NK-92 treated with Interleukin-12 subunit alpha and Interleukin-12 subunit beta, amount 100 ng/mL, for 24 hours (cell line): ENCODE measurements around the gene HELQ.
"Not testable (repeated sequence)": the region's sequence is repeated elsewhere in the genome, so short reads cannot be mapped to it uniquely, and the experiment has no call there.

Source experiments
- DNase-seq: peaks from one replicate; lab custom pipeline; 2025; lab: John Stamatoyannopoulos, UW

Gene HELQ

DNA sequence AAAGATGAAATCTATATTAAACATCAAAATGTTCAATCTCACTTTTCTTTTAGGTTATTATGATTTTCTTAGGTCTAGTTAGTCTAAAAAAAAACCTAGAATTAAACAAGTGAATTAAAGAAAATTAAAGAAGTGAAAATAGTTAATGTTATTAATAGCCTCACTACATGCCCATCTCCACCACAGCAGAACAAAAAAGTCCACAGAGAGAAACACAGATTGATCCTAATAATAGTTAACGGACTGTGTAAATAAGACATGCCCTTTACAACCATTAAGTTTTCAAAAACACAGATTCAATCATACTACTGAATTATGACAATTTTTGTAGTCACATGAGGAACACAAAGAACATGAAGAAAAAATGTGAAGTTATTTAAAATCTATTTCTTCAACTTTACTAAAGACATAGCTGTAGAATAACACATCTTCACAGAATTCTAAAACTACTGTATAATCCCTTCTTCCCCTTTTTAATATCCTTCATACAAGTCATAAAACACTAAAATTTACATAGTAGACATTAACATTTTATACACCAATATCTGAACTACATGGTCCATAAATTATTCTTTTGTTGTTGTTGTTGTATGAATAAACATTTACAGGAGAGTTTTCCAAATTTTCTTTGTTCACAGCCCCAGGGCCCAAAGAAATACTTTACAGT lies 15.3 kb downstream of the HELQ start:
- no peak for DNase-seq

DNA sequence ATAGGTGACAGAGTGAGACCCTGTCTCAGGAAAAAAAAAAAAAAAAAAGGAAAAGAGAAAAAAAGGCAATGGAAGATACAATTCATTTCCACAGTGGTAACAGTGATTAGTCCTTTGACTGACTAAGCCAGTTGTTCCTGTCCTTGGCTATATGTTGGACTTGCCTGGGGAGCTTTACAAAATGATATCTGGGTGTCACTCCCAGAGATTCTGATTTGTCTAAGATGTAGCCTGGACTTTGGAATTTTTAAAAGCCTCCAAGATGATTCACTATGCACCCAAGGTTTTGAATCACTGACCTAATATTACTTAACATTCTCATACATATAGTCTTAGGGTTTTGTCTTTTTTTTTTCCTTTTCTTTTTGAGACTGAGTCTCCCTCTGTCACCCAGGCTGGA lies 16.9 kb downstream of the HELQ start:
- no peak for DNase-seq

DNA sequence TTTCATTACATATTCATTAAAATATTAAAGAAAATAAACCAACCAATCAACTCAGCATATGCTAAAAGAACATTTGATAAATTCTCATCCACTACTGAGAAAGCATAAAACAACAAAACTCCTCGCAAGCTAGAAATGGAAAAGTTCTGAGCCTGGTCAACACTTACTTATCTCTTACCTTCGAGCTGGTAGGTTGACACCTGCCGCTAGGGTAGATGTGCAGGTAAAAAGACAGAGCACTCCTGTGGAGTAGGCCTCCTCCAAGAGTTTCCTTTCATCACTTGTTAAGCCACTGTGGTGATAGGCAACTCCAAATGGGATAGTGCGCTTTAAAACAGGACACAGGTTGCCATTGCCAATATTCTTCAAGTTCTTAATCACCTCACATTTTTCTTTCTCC lies 18.9 kb downstream of the HELQ start:
- DNase-seq, result no peak

DNA sequence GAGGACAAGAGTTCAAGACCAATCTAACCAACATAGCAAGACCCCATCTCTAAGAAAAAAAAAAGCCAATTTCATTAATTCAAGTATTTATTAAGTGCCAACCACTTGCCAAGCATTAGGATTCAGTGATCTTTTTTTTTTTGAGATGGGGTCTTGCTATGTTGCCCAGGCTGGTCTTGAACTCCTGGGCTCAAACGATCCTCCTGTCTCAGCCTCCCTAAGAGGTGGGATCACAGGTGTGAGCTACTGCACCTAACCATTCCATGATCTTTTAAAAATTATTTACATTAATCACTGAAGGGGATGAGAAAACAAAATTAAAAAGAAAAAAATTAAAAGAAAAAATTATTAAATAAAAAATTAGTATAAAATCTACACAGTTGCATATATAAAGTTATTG lies 24.4 kb downstream of the HELQ start:
- no peak for DNase-seq

DNA sequence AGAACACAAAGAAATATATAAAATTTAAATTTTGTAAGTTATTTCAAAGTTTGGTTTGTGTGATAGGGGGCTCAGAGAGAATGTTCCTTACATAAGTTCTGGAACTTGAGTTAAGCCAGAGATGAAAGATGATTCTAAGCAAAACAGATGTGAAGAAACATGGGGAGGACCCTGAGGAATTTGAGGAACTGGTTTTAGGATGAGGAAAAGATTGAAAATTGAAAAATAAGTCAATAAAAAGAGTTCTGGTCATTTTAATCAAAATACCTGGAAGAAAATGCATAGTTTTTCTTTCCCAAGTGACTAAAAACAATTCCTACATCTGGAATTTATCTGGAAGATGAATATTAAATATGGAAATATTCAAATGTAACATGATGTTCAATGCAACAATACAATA lies 37.4 kb downstream of the HELQ start:
- no peak for DNase-seq

DNA sequence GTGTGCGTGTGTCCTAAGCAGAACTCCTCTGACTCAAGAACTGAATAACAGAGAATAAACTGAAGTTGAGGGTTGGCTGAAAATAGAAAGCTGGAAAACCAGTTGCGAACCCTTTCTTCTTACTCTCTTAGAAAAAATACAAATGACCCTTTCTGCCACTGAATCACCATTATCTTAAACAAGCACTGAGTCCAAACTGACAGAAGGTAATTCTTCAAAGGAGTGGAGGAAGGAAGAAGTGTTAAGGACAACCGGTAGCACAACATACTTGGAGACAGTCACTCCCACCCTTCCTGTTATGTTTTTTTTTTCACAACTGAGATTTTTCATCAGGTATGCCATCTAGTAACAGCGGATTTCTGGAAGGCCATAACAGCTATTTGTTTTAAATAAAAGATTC lies 38.1 kb downstream of the HELQ start:
- no peak for DNase-seq

DNA sequence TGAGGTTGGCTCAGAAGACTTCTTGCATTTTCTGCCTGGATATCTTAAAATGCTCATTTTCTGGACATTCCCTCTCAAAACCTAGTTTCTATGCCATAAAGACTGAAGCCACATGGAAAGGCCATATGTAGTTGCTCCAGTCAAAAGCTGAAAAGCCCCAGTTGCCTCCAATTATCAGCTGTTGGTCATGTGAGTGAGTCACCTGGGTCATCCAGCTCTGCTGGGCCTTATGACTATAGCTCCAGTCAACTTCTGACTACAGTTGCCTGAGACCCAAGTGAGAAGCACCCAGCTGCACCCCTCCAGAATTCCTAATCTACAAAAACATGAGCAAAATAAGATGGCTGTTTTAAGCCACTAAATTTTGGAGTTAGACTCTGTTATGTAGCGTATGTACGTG lies 41.9 kb downstream of the HELQ start:
- DNase-seq, result no peak

DNA sequence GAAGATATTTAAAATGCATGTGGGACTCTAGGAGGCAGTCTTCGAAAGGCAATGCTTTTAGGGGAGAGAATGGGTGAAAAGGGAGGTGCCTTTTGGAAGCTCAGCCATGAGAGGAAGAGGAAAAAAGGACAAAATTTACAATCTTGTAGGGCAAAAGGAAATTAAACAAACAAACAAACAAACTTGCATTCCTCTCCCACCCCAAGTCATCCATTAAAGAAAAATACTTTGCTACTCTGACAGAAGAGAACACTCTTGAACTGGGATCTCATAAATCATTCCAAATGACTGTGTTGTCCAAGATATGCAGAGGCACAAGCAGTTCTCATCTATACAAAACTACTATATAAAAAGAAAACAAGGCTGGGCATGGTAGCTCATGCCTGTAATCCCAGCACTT lies 46.7 kb downstream of the HELQ start:
- no peak for DNase-seq

DNA sequence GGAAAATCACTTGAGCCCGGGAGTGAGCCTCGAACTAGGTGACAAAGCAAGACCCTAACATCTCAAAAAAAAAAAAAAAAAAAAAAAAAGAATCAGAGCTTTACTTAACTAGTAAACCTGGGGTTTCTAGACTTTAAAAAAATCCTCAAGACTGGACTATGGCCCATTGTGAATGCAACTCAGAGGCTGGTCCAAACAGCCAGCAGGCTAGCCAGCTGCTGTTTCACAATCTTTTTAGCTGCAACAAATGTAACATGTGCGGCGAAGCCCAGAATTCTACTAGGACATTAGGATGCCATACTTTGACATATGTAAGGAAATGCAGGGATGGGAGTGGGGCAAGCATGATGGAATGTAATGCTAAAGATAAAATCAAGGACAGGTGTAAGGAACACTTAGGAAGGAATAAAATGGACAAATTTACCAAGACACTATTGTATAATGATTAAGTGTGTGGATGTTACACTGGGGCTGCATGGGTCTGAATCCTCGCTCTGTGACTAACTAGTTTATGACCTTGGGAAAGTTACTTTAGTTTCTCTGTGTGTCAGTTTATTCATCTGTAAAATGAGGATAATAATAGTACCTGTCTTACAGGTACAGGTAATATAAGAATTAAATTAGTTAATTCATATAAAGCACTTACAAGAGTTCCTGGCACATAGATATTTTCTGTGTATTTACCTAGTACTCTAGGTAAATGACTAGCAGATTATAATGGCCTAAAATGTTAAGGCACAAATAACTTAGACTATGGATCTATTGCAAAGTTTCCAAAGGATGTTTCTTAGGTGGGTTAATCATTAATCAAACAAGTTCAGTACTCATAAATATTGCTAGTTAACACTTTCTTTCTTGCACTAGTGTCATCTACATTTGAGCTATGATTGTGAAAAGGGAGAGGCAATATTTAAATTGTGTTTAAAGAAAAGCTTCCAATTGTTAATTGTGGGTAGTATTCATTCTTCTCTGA lies 49.5 kb downstream of the HELQ start:
- DNase-seq, result no peak

DNA sequence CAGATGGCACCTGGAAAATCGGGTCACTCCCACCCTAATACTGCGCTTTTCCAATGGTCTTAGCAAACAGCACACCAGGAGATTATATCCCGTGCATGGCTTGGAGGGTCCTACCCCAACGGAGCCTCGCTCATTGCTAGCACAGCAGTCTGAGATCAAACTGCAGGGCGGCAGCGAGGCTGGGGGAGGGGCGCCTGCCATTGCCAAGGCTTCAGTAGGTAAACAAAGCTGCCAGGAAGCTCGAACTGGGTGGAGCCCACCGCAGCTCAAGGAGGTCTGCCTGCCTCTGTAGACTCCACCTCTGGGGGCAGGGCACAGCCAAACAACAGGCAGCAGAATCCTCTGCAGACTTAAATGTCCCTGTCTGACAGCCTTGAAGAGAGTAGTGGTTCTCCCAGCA lies 57.5 kb downstream of the HELQ start:
- DNase-seq, result not testable (repeated sequence)

DNA sequence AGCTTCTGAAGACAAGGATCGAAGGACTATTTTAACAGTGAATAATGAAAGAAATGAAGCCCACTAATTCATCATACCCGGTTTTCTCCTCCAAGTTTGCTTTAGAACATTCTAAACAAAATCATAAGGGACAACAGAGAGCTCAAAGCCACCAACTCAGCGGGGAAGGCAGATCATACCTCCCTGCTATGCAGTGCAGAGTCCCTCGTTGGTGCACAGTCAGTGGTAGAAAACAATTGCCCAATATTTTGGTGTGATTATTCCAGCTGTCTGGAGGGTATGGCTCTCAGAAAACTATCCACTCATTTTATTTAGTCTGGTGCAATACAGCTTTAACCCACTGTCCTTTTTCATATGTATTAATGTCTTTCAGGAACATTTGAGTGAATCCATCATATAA lies 61.7 kb downstream of the HELQ start:
- DNase-seq, result no peak

DNA sequence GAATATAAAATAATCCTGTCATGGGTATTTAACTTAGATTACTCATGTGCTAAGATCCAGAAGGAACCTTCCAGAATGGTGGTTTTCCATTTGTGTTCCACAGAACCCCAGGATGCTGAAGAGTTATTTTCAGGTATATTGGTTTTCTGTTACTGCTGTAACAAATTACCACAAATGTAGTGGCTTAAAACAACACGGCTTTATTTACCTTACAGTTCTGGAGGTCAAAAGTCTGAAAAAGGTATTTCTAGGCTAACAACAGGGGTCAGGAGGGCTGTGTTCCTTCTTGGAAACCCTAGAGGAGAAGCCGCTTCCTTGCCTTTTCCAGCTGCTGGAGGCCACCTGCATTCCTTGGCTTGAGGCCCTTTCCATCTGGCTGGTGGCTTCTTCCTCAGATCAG lies 63.1 kb downstream of the HELQ start:
- DNase-seq, result no peak

DNA sequence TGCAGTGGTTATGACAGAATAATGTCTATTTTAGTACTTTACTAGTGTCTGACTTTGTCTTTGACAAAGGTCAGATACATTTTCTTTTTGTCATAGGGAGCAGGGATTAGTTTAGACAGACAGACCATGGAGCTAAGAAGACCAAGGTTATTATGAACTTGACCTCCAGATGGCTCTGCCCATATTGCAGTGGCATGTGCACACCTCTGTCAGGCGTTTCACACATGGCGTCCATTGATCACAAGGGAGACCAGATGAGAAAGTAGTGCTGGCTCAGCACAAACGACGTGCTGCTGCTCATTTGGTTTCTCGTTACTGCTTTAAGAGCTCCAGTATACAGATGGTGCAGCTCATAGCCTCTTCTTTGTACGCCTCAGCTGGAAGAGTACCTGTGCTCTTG lies 64.7 kb downstream of the HELQ start:
- no peak for DNase-seq

DNA sequence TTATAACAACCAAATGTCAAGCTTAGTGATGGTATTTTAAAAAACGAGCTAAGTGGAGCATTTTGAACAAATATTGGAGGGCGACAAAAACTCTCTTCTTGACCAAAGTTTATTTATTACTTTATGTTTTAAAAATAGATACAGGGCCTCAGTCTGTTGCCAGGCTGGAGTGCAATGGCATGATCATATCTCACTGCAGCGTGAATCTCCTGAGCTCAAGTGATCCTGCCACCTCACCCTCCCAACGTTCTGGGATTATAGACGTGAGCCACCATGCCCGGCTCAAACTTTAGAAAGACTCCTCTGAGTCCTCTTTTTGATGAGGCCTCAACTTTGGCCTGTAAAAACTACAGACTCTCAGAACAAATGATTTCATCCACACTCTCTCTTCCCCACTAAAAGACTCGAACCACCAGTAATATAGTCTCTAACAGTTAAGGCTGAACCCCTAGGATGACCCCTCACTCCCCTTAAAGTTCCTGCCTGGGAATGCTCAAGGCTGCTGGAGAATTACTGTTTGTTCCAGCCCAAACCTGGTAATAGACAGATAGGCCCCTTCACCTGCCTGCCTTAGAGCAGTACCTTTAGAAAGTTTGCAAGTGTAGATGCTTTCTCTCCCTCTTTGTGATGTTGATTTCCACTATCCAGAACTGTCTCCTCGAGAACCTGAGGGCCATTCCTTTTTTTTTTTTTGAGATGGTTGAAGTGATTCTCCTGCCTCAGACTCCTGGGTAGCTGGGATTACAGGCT lies 65.7 kb downstream of the HELQ start:
- no peak for DNase-seq

DNA sequence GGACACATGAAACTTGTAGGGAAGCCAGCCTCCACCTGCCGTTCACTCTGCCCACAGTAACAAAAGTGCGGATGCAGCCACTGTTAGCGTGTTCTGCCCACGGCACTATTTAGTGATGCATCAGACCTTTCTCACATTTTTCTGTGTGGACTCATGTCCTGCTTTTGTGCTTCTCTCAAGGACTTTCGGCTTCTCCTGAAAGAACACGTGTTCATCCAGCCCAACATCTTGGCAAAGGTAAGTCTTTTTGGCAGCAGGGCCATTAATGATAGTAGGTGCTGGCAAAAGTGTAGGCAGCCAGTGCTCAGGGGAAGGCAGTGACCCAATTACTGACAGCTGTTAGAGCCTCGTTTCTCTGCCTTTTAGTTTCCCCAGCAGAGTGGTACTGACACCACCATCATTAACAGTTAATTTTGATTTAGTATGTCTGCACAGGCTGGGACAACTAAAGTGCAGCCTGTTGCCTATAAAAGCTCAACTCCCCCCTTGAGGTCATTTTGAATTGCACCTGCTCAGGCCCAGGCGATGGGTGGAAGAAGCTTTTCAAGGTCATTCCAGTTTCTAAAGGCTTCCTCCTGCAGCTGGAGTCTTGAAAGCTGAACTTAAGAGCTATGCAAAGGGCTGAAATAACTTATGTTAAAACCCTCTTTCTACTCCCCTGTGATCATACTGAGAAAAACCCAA lies 66.4 kb downstream of the HELQ start:
- no peak for DNase-seq

DNA sequence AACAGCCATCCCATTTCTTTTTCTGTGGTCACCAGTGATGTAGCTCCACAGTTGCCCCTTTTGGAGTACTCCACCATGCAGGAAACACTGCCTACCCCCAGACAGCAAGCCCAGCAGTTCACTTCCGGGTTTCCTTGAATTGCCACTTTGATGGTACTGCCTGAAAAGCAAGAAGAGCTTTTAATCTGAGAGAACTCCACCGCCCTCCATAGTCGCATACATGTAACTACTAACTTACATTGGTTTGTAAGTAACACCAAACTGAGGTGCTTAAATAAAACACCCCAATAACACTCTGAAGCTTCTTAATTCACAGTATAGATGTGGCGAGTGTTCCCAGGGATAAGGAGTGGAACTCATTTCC lies 67.3 kb downstream of the HELQ start:
- DNase-seq, result no peak

DNA sequence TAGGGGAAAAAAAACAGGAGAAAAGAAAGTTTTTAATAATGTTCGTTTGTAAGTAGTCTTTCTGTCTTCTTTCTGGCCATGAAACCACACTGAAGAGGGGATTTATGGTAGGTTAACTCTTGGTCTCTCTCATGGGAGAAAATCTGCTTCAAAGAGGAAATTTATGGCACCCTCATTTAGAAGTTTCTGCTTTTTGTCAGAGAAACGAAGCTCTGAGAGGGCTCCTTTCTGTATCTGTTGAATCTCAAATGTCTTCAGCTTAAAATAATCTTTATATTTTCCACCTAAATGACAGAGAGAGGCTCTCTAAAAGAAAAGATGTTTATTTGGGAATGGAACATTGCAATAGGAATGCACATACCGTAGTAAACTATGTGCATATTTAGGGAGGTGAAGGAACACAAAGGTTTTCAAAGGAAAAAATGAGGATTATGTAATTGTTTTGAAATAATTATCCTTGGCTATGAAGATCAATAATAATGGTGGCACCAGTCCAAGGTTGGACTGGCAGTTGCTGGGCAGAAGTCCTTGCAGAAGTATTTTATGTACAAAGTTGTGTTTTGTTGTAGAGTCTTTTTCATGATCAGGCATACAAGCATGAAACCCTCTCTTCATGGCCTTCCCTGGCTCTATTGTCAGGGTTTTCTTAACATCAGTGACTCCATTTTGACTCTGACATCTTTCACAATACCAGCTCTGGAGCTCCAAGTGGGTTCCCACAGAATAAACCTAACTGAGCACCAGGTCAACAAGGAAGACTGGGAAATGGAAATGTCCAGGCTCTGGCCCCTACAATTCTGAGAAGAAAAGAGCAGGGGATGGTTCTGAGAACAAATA lies 67.9 kb downstream of the HELQ start:
- DNase-seq, result no peak

DNA sequence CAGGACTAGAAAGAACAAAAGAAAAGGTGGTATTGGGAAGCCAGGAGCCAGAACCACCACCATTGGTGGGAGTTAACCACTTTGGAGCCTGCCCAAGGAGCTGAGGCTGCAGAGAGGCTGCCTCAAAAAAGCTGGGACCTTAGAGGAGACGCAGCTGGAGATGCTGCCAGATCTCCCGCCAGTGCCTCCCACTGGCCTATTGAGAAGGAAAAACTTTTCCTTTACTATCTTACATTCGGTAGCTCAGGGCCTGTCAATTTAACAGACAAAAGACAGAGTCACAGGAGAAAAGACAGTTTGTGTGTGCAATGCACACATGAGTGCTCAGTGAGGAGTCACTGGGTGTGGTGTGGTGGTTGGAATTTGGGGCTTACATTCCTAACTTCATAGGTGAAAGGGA lies 68.6 kb downstream of the HELQ start:
- no peak for DNase-seq

DNA sequence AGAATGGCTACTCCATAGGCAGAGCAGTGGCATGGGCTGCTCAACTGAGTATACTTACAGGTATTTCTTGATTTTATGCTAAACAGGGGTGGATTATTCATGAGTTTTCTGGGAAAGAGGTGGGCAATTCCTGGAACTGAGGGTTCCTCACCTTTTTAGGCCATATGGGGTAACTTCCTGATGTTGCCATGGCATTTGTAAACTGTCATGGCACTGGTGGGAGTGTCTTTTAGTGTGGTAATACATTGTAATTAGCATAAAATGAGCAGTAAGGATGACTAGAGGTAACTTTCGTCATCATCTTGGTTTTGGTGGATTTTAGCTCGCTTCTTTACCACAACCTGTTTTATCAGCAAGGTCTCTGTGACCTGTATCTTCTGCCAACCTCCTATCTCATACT lies 72.8 kb downstream of the HELQ start:
- DNase-seq, result no peak

DNA sequence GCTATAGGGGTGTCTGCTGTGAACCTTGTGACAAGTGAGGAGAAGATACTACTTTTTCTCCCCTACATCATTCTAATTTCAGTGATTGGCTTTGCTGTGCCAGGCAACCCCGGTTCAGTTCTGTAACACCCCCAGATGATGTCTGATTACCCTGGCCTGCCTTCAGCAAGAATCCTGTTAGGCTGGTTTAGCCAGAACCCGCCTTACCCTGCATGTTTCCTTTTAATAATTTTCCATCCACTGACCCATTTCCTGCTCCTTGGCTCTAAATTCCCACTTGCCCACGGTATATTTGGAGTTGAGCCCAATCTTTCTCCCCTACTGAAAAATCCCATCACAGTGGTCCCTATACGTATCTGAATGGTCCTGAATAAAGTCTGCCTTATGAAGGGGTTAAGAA lies 74.5 kb downstream of the HELQ start:
- no peak for DNase-seq

DNA sequence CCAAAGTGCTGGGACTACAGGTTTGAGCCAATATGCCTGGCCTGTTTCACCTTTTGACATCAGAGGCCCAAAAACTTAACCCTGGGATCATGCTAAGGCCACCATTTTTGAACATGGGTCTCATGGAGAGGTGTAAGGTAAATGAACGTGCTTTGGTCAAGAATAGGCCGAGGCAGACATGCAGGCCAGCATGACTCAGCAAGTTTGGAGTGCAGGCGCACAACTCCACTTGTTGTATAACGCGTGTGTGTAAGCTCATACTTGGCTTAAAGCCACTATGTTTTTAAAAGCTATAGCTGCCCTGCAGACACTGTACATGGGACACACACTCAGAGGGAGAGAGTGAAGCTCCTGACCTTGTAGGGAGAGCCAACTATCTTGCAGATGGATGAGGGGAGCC lies 77.2 kb downstream of the HELQ start:
- no peak for DNase-seq
